ENCODE data around the gene REXO4.

DNA sequence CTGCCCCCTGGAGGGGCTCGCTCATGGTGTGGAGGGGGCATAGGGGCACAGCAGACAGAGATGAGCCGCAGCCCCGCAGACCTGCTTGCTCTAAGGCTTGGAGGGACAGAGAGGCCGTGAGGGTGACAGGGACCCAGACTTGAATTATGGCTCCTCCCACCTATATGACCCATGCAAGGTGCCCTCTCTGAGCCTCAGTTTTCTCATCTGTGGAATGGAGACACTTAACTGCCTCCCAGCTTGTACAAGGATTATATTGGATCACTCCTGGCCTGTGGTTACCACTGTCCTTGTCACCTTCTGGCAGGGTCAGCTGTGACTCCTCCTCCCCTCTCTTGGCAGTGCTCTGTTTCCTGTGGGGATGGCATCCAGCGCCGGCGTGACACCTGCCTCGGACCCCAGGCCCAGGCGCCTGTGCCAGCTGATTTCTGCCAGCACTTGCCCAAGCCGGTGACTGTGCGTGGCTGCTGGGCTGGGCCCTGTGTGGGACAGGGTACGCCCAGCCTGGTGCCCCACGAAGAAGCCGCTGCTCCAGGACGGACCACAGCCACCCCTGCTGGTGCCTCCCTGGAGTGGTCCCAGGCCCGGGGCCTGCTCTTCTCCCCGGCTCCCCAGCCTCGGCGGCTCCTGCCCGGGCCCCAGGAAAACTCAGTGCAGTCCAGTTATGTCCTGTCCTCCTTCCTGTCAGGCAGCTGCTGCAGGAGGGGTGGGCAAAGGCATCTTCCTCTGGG, 37.3 kb upstream of the REXO4 start:
- no peak for TF ChIP-seq EZH2 (IDR thresholded peaks at IDR 0.05; ENCODE audit: borderline replicate concordance, insufficient read depth, low read depth, low read length, poor library complexity, severe bottlenecking)
- TF ChIP-seq, protein P1, sequence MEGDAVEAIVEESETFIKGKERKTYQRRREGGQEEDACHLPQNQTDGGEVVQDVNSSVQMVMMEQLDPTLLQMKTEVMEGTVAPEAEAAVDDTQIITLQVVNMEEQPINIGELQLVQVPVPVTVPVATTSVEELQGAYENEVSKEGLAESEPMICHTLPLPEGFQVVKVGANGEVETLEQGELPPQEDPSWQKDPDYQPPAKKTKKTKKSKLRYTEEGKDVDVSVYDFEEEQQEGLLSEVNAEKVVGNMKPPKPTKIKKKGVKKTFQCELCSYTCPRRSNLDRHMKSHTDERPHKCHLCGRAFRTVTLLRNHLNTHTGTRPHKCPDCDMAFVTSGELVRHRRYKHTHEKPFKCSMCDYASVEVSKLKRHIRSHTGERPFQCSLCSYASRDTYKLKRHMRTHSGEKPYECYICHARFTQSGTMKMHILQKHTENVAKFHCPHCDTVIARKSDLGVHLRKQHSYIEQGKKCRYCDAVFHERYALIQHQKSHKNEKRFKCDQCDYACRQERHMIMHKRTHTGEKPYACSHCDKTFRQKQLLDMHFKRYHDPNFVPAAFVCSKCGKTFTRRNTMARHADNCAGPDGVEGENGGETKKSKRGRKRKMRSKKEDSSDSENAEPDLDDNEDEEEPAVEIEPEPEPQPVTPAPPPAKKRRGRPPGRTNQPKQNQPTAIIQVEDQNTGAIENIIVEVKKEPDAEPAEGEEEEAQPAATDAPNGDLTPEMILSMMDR (IDR thresholded peaks at IDR 0.05) = no peak
